ENCODE measurements around the gene DPH1.

DPH1 gene

DNA sequence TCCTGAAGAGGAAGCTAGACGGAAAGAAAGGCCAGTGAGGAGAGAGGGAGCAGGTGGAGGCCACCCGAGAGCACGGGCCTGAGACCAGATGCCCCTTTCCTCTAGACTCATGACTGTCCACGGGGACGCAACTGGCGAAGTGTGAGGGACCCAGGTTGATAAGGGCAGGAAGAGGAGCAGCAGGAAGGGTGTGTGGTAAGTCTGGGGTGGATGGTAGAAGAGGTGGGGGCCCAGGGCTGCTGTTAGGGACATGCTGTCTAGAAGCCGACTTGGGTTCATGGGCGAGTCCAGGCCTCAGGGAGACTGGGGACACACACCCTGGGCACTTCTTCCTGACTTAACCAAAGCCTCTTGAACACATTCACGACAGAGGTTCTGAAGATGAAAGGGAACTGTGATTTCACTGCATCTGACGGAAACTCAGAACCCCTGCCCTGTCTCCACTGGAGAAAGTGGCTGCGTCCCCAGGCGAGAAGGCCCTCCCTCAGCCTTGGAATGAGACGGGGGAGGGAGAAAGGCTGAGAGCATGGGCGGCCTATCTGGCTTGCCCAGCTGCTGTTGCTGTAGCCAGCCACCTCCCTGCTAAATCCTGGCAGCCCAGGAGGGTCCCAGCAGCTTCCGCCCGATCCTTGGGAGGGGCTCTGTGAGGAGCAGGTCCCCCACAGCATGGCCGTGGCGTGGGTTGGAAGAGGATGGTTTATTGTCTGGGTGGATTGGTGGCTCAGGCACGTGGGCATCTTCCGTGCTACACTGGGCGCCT is 30.9 kb downstream of the DPH1 start:
- Histone ChIP-seq H3K27me3 (ENCODE audit: insufficient read depth, low read length) (peaks cover 44% of the 10 kb centered on the region), H3K4me3 (ENCODE audit: low read length) (no peak overlapping the region), H3K36me3 (ENCODE audit: insufficient read depth, low read depth, low read length) (peaks cover 11% of the 10 kb centered on the region; the same call in 1 of the 2 replicates), H3K4me1 (ENCODE audit: insufficient read depth, low read length) (peaks cover 13% of the 10 kb centered on the region; the same call in 1 of the 2 replicates), H3K9ac (ENCODE audit: low read depth, low read length) (no peak overlapping the region), H3K27ac (ENCODE audit: low read length) (no peak overlapping the region), H3K9me3 (ENCODE audit: insufficient read depth, low read depth, low read length) (no peaks in the 10 kb centered on the region)

DNA sequence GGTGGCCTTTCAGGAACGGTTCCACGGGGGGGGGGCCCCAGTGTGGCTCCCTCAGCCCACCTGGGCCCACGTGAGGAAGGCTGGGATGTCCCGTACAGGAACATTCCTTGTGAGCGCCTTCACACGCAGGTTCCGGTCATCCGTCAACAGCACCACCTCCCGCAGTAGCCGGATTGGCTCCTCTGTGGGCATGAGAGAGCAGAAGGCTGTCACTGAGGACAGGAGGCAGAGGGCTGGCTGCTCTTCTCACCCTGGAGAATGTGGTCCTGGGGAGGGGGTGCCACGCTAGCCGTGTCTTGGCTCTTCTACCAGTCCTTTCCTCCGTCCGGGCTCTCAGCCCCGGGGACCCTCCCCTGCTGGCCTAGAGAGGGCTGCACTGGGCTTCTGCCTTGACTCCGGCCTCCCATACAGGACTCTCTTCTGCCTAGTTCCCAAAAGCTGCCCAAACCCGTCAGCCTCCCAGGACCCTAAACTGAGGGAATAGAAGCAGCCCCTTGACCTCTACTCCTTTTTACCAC is 31.5 kb downstream of the DPH1 start:
- no peaks in the 10 kb centered on the region for H3K9me3 ChIP-seq (ENCODE audit: insufficient read depth, low read depth, low read length)
- H3K36me3 ChIP-seq (ENCODE audit: insufficient read depth, low read depth, low read length), result peaks cover 17% of the 10 kb centered on the region; the same call in 1 of the 2 replicates
- peaks cover 37% of the 10 kb centered on the region for H3K27me3 ChIP-seq (ENCODE audit: insufficient read depth, low read length)
- no peak overlapping the region for H3K4me3 ChIP-seq (ENCODE audit: low read length)
- peaks cover 13% of the 10 kb centered on the region; the same call in 1 of the 2 replicates for H3K4me1 ChIP-seq (ENCODE audit: insufficient read depth, low read length)
- H3K27ac ChIP-seq (ENCODE audit: low read length), result no peak overlapping the region
- H3K9ac ChIP-seq (ENCODE audit: low read depth, low read length), result no peak overlapping the region

DNA sequence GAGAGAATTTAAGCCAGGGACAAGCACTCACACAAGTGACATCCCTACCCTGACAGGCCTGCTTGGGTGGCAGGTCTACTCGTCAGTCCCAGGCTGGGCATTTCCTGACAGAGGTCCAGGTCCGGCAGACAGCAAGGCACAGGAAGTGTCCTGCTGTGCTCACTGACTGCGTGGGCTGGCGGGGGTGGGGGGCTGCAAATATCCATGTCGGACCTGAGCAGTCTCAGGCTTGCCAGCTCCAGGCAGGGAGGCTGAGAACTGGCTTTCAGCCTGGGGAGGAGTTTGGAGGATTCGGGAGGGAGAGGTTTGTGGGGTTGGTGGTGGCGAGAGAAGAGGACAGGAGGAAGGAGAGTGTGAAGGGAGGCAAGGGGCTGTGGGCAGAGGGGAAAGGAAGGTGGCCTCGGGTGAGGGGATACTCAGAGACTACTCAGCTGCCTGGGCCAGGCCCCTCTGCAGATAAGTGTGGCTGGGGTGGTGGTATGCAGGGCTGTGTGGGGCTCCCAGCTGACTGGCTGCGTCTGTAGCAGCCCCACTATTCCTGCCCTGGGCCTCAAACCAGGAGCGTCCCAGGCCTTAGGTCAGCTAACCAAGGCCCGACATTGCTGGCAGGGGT is 32.7 kb downstream of the DPH1 start:
- no peaks in the 10 kb centered on the region for H3K9me3 ChIP-seq (ENCODE audit: insufficient read depth, low read depth, low read length)
- peaks cover 13% of the 10 kb centered on the region; the same call in 1 of the 2 replicates for H3K4me1 ChIP-seq (ENCODE audit: insufficient read depth, low read length)
- peaks cover 17% of the 10 kb centered on the region; the same call in 1 of the 2 replicates for H3K36me3 ChIP-seq (ENCODE audit: insufficient read depth, low read depth, low read length)
- H3K27me3 ChIP-seq (ENCODE audit: insufficient read depth, low read length), result peaks cover 33% of the 10 kb centered on the region
- H3K9ac ChIP-seq (ENCODE audit: low read depth, low read length), result peak overlapping the region; percentile 39; the same call in 1 of the 2 replicates
- 0 out of 2 replicates have a peak overlapping the region, but pooled peaks have one; percentile 11 for H3K4me3 ChIP-seq (ENCODE audit: low read length)
- no peak overlapping the region for H3K27ac ChIP-seq (ENCODE audit: low read length)

DNA sequence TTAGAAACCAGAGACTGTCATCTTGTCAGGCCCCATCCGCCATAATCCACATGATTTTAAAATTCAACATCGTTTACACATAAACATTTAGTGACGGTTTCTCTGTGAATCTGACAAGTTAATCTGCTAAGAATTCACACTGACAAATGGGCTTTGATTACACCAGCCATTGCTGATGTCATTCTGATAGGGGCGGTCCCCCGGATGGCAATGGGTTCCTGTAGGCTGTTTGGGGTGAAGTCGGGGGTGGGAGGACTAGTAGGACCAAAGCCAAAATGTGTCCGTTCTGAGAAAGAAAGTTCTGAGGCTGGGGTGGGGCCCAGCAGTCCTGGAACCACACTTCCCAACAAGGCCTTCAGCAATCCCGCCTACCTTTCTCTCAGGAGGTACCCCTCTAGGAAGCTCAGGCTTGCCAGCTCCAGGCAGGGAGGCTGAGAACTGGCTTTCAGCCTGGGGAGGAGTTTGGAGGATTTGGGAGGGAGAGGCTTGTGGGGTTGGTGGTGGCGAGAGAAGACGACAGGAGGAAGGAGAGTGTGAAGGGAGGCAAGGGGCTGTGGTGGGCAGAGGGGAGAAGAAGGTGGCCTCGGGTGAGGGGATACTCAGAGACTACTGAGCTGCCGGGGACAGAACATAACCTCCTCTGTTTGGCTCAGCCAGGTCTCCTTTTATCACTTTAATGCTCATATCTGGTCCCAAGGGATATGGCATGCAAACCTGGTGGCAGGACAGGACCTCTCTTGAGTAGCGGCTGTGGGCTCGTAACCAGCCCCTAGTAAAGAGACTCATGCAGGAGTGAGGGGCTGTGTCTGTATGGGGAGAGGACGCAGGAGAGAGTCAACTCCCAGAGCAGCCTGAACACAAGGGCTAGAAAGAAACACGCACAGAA is 33.6 kb downstream of the DPH1 start:
- Histone ChIP-seq H3K27ac (ENCODE audit: low read length) (no peak overlapping the region), H3K36me3 (ENCODE audit: insufficient read depth, low read depth, low read length) (peaks cover 18% of the 10 kb centered on the region; the same call in 1 of the 2 replicates), H3K4me3 (ENCODE audit: low read length) (no peak overlapping the region), H3K4me1 (ENCODE audit: insufficient read depth, low read length) (peaks cover 13% of the 10 kb centered on the region; the same call in 1 of the 2 replicates), H3K9ac (ENCODE audit: low read depth, low read length) (peak overlapping the region; percentile 39; the same call in 1 of the 2 replicates), H3K9me3 (ENCODE audit: insufficient read depth, low read depth, low read length) (no peaks in the 10 kb centered on the region), H3K27me3 (ENCODE audit: insufficient read depth, low read length) (peaks cover 25% of the 10 kb centered on the region)

DNA sequence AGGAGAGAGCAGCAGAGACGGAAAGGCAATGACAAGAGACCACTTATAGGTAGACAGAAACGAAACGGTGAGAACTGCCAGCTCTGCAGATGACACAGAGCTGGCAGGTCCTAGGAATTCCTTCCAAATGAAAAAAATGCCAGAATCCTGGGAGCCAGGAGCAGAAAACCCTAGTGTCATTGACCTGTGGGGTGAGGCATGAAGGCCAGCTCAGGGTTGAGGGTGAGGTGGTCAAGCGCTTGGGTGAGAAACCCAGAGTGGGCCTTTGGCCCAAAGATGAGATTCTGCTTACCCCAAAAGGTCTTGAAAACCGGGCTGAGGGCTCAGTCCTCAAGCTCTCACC is 34.2 kb downstream of the DPH1 start:
- Histone ChIP-seq H3K9me3 (ENCODE audit: insufficient read depth, low read depth, low read length) (no peaks in the 10 kb centered on the region), H3K27me3 (ENCODE audit: insufficient read depth, low read length) (peaks cover 18% of the 10 kb centered on the region), H3K36me3 (ENCODE audit: insufficient read depth, low read depth, low read length) (peaks cover 22% of the 10 kb centered on the region; the same call in 1 of the 2 replicates), H3K9ac (ENCODE audit: low read depth, low read length) (no peak overlapping the region), H3K4me1 (ENCODE audit: insufficient read depth, low read length) (peaks cover 13% of the 10 kb centered on the region; the same call in 1 of the 2 replicates), H3K4me3 (ENCODE audit: low read length) (no peak overlapping the region), H3K27ac (ENCODE audit: low read length) (no peak overlapping the region)

DNA sequence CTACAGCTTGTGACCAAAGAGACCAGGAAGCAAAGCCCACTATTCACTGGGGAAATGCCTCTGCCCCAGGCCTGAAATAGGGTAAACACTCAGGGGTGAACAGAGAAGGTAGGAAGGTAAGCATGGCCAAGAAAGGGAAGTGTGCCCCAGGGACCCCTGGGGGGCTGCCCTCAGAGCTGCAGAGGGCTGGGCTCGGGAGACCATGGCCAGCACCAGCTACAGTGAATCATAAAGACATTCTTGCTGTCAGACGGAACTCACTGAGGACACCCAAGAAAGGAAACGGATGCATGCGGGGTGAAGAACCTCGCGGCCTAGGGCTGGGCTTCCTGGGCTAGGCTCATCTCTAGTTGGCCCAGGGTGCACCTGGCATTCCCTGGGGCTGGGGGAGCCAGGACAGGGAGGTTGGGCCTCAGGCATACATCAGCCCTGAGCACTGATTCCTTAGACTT is 34.6 kb downstream of the DPH1 start:
- H3K27me3 ChIP-seq (ENCODE audit: insufficient read depth, low read length), result peaks cover 14% of the 10 kb centered on the region
- no peak overlapping the region for H3K27ac ChIP-seq (ENCODE audit: low read length)
- H3K9ac ChIP-seq (ENCODE audit: low read depth, low read length), result no peak overlapping the region
- peaks cover 13% of the 10 kb centered on the region; the same call in 1 of the 2 replicates for H3K4me1 ChIP-seq (ENCODE audit: insufficient read depth, low read length)
- peaks cover 22% of the 10 kb centered on the region; the same call in 1 of the 2 replicates for H3K36me3 ChIP-seq (ENCODE audit: insufficient read depth, low read depth, low read length)
- H3K4me3 ChIP-seq (ENCODE audit: low read length), result no peak overlapping the region
- H3K9me3 ChIP-seq (ENCODE audit: insufficient read depth, low read depth, low read length), result no peaks in the 10 kb centered on the region

DNA sequence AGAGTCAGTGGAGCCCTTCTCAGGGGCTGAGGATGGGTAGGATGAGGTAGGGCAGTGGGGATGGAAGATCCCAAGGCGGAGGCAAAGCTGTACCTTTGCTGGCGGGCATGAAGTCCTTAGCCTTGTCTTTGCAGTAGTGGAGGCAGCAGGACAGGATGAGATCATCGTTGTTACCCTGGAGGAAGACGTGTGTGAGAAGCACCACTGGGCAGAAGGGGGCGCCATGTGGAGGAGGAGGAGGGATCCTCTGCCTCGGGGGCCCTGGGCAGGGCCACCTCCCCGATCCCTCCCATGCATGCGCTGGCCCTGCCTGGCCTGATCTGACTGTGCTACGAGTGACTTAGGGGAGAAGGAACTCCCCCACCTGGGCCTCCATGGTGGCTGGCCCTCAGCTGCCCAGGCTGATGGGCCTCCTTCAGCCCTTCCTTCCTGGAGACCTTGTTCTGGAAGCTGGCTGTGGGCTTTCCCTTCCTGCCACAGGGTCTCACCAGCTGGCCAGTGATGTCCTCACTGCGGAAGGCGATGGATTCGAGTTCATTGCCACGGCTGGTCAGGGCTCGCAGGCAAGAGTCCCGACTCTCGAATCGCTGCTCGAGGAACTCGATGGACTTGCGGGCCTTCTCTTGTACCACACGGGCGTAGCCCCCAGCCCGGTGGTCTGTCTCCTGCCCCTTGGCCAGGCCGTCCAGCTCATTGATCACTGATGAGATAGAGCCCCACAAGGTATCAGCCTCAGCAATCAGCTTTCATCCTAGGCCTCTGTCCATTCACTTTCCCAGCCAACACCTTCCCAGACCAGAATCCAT is 35.2 kb downstream of the DPH1 start:
- no peaks in the 10 kb centered on the region for H3K9me3 ChIP-seq (ENCODE audit: insufficient read depth, low read depth, low read length)
- peaks cover 8% of the 10 kb centered on the region for H3K27me3 ChIP-seq (ENCODE audit: insufficient read depth, low read length)
- H3K9ac ChIP-seq (ENCODE audit: low read depth, low read length), result no peak overlapping the region
- H3K36me3 ChIP-seq (ENCODE audit: insufficient read depth, low read depth, low read length), result peaks cover 22% of the 10 kb centered on the region; the same call in 1 of the 2 replicates
- peaks cover 13% of the 10 kb centered on the region; the same call in 1 of the 2 replicates for H3K4me1 ChIP-seq (ENCODE audit: insufficient read depth, low read length)
- H3K4me3 ChIP-seq (ENCODE audit: low read length), result no peak overlapping the region
- H3K27ac ChIP-seq (ENCODE audit: low read length), result no peak overlapping the region

DNA sequence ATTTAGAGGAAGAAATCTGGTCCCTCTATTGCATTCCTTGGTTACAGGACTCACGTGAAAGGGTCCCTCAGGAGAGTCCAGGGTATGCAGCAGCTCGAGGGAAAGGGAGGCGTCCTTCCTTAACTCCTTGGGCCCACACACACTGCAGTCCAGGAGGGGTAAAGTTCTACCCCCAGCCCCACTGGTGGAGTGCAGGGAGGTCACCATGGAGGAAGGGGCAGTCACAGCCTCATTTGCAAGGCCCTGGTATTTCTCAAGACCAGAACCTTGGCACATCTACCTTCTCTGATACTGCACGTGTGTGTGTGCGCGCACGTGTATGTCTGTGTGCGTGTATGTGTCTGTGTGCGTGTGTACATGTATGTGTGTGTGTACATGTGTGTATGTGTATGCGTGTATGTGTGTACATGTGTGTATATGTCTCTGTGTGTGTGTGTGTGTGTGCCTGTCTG is 36.0 kb downstream of the DPH1 start:
- Histone ChIP-seq H3K4me3 (ENCODE audit: low read length) (no peak overlapping the region), H3K4me1 (ENCODE audit: insufficient read depth, low read length) (peaks cover 16% of the 10 kb centered on the region), H3K9ac (ENCODE audit: low read depth, low read length) (no peak overlapping the region), H3K9me3 (ENCODE audit: insufficient read depth, low read depth, low read length) (no peaks in the 10 kb centered on the region), H3K27me3 (ENCODE audit: insufficient read depth, low read length) (no peaks in the 10 kb centered on the region; the same call in 1 of the 2 replicates), H3K36me3 (ENCODE audit: insufficient read depth, low read depth, low read length) (peaks cover 22% of the 10 kb centered on the region; the same call in 1 of the 2 replicates), H3K27ac (ENCODE audit: low read length) (no peak overlapping the region)

DNA sequence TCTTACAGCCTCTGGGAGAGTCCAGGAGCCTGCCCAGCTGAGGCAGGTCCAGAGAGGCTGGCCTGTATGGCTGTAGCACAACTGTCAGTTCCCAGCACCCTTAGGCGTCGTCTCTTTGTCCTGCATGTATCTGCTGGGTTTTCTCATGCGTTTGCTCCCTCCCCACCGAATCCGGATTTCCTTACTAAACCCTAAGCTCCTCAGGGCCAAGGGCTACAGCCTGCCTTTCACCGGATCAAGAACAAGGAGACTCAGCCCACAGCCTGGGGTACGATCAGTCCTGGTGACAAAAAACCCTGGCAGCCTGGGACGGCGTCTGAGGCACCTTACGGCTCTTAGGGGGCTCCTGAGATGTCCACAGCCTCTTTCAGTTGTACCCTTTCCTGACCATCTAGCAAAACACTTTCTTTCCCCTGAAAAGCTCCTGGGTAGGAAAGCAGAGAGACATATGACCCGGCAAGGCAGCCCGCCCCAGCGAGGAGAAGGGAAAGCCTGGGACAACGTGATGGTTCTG is 37.2 kb downstream of the DPH1 start:
- Histone ChIP-seq H3K27me3 (ENCODE audit: insufficient read depth, low read length) (no peaks in the 10 kb centered on the region), H3K4me1 (ENCODE audit: insufficient read depth, low read length) (peaks cover 17% of the 10 kb centered on the region), H3K36me3 (ENCODE audit: insufficient read depth, low read depth, low read length) (peaks cover 22% of the 10 kb centered on the region; the same call in 1 of the 2 replicates), H3K4me3 (ENCODE audit: low read length) (no peak overlapping the region), H3K9ac (ENCODE audit: low read depth, low read length) (no peak overlapping the region), H3K27ac (ENCODE audit: low read length) (no peak overlapping the region), H3K9me3 (ENCODE audit: insufficient read depth, low read depth, low read length) (no peaks in the 10 kb centered on the region)

DNA sequence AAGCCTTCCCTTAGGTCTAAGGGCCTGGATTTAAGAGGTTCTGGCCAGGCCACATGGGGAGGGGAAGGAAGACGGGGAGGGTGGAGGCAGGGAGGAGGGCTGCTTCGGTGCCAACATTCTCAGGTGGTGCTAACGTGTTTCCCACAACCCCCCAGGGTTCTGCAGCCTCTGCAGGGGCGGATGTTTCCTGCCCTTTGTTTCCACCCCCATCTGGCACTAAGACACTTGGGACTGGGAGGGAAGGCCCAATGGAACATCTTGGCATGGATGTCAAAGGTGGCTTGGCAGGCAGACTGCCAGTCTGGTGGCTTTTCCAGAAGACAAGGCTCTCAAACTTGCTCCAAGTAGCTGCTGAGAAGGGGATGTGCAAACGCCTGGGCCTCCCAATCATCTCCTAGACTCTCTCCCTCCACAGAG is 37.7 kb downstream of the DPH1 start:
- Histone ChIP-seq H3K4me3 (ENCODE audit: low read length) (no peak overlapping the region), H3K4me1 (ENCODE audit: insufficient read depth, low read length) (peaks cover 12% of the 10 kb centered on the region), H3K9ac (ENCODE audit: low read depth, low read length) (no peak overlapping the region), H3K27me3 (ENCODE audit: insufficient read depth, low read length) (no peaks in the 10 kb centered on the region), H3K9me3 (ENCODE audit: insufficient read depth, low read depth, low read length) (no peaks in the 10 kb centered on the region), H3K27ac (ENCODE audit: low read length) (no peak overlapping the region), H3K36me3 (ENCODE audit: insufficient read depth, low read depth, low read length) (peaks cover 22% of the 10 kb centered on the region; the same call in 1 of the 2 replicates)
